ENCODE data around the gene MTCH1. TPM values are rescaled to one million over a fixed set of nuclear protein-coding genes. Genes with fewer than 3 reads are reported as not detected.

Gene MTCH1
- total RNA-seq, 1 experiment from 2014 or later, result 161 TPM

GRCh38 chr6:36955671-36956445 is 30.1 kb downstream of the MTCH1 start:
- Histone ChIP-seq H3K4me1 (ENCODE audit: control insufficient read depth in 1 of 2, insufficient read depth in 2 of 2, low read length in 2 of 2) (peaks cover 7 to 58% of the 10 kb centered on the region in 2 experiments), H3K9me2 (ENCODE audit: insufficient read depth) (no peaks in the 10 kb centered on the region), H4K20me1 (ENCODE audit: insufficient read depth) (no peaks in the 10 kb centered on the region), H3K4me2 (ENCODE audit: low read length) (0 out of 2 replicates have a peak overlapping the region, but pooled peaks have one; percentile 14), H3K9me3 (ENCODE audit: control insufficient read depth in 1 of 2, insufficient read depth in 1 of 2, low read depth in 1 of 2, low read length in 2 of 2) (no peaks in the 10 kb centered on the region), H3K4me3 (replicated peaks in 1 of 2; ENCODE audit: low read depth in 1 of 2, low read length in 2 of 2) (no peak overlapping the region), H3K79me2 (ENCODE audit: insufficient read depth, low read length) (no peaks in the 10 kb centered on the region), H3K9ac (ENCODE audit: low read length) (no peak overlapping the region), H3K27me3 (ENCODE audit: insufficient read depth, low read length) (no peaks in the 10 kb centered on the region), H3K27ac (ENCODE audit: low read depth, low read length) (no peak overlapping the region), H3K36me3 (ENCODE audit: control insufficient read depth in 1 of 2, insufficient read depth in 2 of 2, low read length in 2 of 2) (no peaks in the 10 kb centered on the region), H2AFZ (ENCODE audit: low read depth, low read length, poor library complexity, severe bottlenecking) (no peak overlapping the region)
- TF ChIP-seq SIN3A (IDR thresholded peaks at IDR 0.05; ENCODE audit: low read depth) (no peak), SRF (IDR thresholded peaks at IDR 0.05; ENCODE audit: low read depth) (no peak), FOSL1 (IDR thresholded peaks at IDR 0.05; ENCODE audit: low read depth) (no peak), YY1 (IDR thresholded peaks at IDR 0.05; ENCODE audit: extremely low read depth, insufficient replicate concordance, low read depth, low read length) (no peak), EZH2phosphoT487 (IDR thresholded peaks at IDR 0.05; ENCODE audit: borderline replicate concordance) (no peak), ELF1 (IDR thresholded peaks at IDR 0.05; ENCODE audit: borderline replicate concordance, low read depth) (no peak), ZNF274 (IDR thresholded peaks at IDR 0.05; ENCODE audit: low read depth, low read length) (no peak), CBX3 (IDR thresholded peaks at IDR 0.05; ENCODE audit: low read depth) (no peak), EZH2 (IDR thresholded peaks at IDR 0.05) (no peak), POLR2AphosphoS5 (IDR thresholded peaks at IDR 0.05; ENCODE audit: low read depth, low read length) (no peak), ZFX (IDR thresholded peaks at IDR 0.05) (no peak), JUND (IDR thresholded peaks at IDR 0.05) (no peak), ATF3 (IDR thresholded peaks at IDR 0.05) (no peak)
- TF ChIP-seq, protein P1, sequence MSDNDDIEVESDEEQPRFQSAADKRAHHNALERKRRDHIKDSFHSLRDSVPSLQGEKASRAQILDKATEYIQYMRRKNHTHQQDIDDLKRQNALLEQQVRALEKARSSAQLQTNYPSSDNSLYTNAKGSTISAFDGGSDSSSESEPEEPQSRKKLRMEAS (IDR thresholded peaks at IDR 0.05), result no peak
- ChIA-PET RAD21 (ENCODE audit: low non-redundant PET in 1 of 2, low total read pairs in 2 of 2, uncharacterized antibody in 2 of 2, unreplicated experiment in 2 of 2) (no interaction called here), CTCF (no interaction called here), POLR2A (no interaction called here)
- intact Hi-C loops (cut with micrococcal nuclease), result no loop called here
- DNase-seq (ENCODE audit: low read depth, low spot score) (no peak), ATAC-seq (no peak)
- no TSS peak for BruUV-seq (replicated peaks)

Measured in HCT116 (cell line).